Activated CD4-positive, alpha-beta T cell treated with anti-CD3 and anti-CD28 coated beads for 36 hours (primary cell): Measurements from ENCODE around the gene SRD5A1. TPM values are rescaled to one million over a fixed set of nuclear protein-coding genes. Genes with fewer than 3 reads are reported as not detected.

Experiments
- ATAC-seq: fragments of 200-7000 bp; cut with Tn5 transposase; one replicate; pipeline ENCODE4 v1.10.0; 2021; ENCODE audit warnings: mild to moderate bottlenecking, moderate library complexity
- CTCF ChIA-PET: fragments of 350-600 bp; sonication (Branson Sonifier 250); formaldehyde crosslinking; loops from one replicate; lab custom pipeline; 2021; ENCODE audit warnings: antibody characterized with exemption; lab: Charles Lee
- POLR2A ChIA-PET: fragments of 350-600 bp; sonication (Branson Sonifier 250); formaldehyde crosslinking; loops from one replicate; lab custom pipeline; 2021; ENCODE audit warnings: antibody characterized with exemption, inconsistent platforms; lab: Charles Lee
- DNase-seq: peaks from one replicate; pipeline ENCODE4 v3.0.0-alpha.2; 2020
- H3K27ac Mint-ChIP-seq: one replicate; pipeline ENCODE4 v1.8.0; 2021; ENCODE audit warnings: mixed read lengths
- H3K27me3 Mint-ChIP-seq: one replicate; pipeline ENCODE4 v1.8.0; 2021; ENCODE audit warnings: mixed read lengths
- H3K36me3 Mint-ChIP-seq: one replicate; pipeline ENCODE4 v1.8.0; 2021; ENCODE audit warnings: low read depth, mixed read lengths
- H3K4me1 Mint-ChIP-seq: one replicate; pipeline ENCODE4 v1.8.0; 2021; ENCODE audit warnings: mixed read lengths
- H3K4me3 Mint-ChIP-seq: one replicate; pipeline ENCODE4 v1.8.0; 2021; ENCODE audit warnings: mild to moderate bottlenecking, moderate library complexity, mixed read lengths
- H3K9me3 Mint-ChIP-seq: one replicate; pipeline ENCODE4 v1.8.0; 2021; ENCODE audit warnings: low read depth, mixed read lengths
- intact Hi-C, 2 experiments: fragments of 100-400 bp; cut with DNase I in 1 of 2; cut with micrococcal nuclease in 1 of 2; formaldehyde crosslinking; loops; one replicate each; pipeline versions ENCODE4 v1.14.2 to v1.15.1; 2022 to 2024; cut with DNase I, micrococcal nuclease
- total RNA-seq, 2 experiments: library from RNA; stranded (reverse); gene quantifications; one replicate each; pipeline ENCODE4 v1.2.3, GENCODE V29; 2021

The SRD5A1 gene
- total RNA-seq, 2 experiments from 2014 or later = 7.6 to 11.1 TPM

- ChIA-PET POLR2A (interaction anchor here (0.6 to 1.0 kb wide), 2 partner anchors 16 to 80 kb away, joined by 3 to 4 read pairs; partner anchors contain the start of gene SRD5A1), CTCF (interaction anchor here (0.6 kb wide), 1 partner anchor 38 kb away, joined by 3 read pairs; no protein-coding TSS in a partner anchor)
- Mint-ChIP-seq H3K4me3 (peak within 1 kb of the TSS; percentile 84), H3K9me3 (no peaks in the 10 kb centered on the region), H3K4me1 (peaks cover 38% of the 10 kb centered on the region), H3K36me3 (peaks cover 26% of the 10 kb centered on the region), H3K27ac (peak within 1 kb of the TSS; percentile 95), H3K27me3 (no peaks in the 10 kb centered on the region)
- ATAC-seq (peak; percentile 0), DNase-seq (peak; percentile 45)
- intact Hi-C loops = loop anchor here (1.0 to 10.0 kb wide), 10 partner anchors 24 to 1741 kb away; partner anchors contain the start of genes FASTKD3 (in 2 of the 2), ICE1 (in 2 of the 2), MED10 (in 2 of the 2) and MTRR (in 2 of the 2)
Observed at GRCh38 chr5:6713274-6714225, 80.3 kb downstream of the SRD5A1 start, which contains the start of gene TENT4A. Gene TENT4A, plus strand, starts transcription at chr5:6713432. Its CDS starts 552 bp downstream, at chr5:6713984.

- peaks cover 31% of the 10 kb centered on the region for H3K36me3 Mint-ChIP-seq
- H3K9me3 Mint-ChIP-seq = no peaks in the 10 kb centered on the region
- intact Hi-C loops = loop anchor here (5.0 to 10.0 kb wide), 4 partner anchors 1150 to 1740 kb away; partner anchors contain the start of genes FASTKD3 (in 2 of the 2), MTRR (in 2 of the 2) and ICE1 (in 1 of the 2)
- CTCF ChIA-PET = no interaction called here
- DNase-seq (peak; percentile 57), ATAC-seq (no peak)
- peak overlapping the region; percentile 85 for H3K27ac Mint-ChIP-seq
- H3K4me1 Mint-ChIP-seq = peaks cover 43% of the 10 kb centered on the region
- no peaks in the 10 kb centered on the region for H3K27me3 Mint-ChIP-seq
- POLR2A ChIA-PET = no interaction called here
- H3K4me3 Mint-ChIP-seq = peak overlapping the region; percentile 84
Observed at GRCh38 chr5:6714226-6715041, 81.2 kb downstream of the SRD5A1 start.

GRCh38 chr5:6715271-6715670 is 82.0 kb downstream of the SRD5A1 start:
- no peaks in the 10 kb centered on the region for H3K9me3 Mint-ChIP-seq
- peaks cover 31% of the 10 kb centered on the region for H3K36me3 Mint-ChIP-seq
- DNase-seq (no peak), ATAC-seq (no peak)
- H3K27ac Mint-ChIP-seq = peak overlapping the region; percentile 55
- H3K4me3 Mint-ChIP-seq = peak overlapping the region; percentile 84
- H3K27me3 Mint-ChIP-seq = no peaks in the 10 kb centered on the region
- peaks cover 51% of the 10 kb centered on the region for H3K4me1 Mint-ChIP-seq
- CTCF ChIA-PET = no interaction called here
- POLR2A ChIA-PET = no interaction called here
- intact Hi-C loops = loop anchor here (10.0 kb wide), 2 partner anchors 1150 to 1740 kb away; partner anchors contain the start of genes FASTKD3 (in 1 of the 2) and MTRR (in 1 of the 2)

GRCh38 chr5:6715758-6716628 is 82.8 kb downstream of the SRD5A1 start:
- ChIA-PET POLR2A (no interaction called here), CTCF (interaction anchor here (0.6 kb wide), 1 partner anchor 8 kb away, joined by 3 read pairs; no protein-coding TSS in a partner anchor)
- intact Hi-C loops = loop anchor here (2.0 to 10.0 kb wide), 3 partner anchors 15 to 1739 kb away; partner anchors contain the start of genes FASTKD3 (in 1 of the 2) and MTRR (in 1 of the 2)
- Mint-ChIP-seq H3K27ac (peak overlapping the region; percentile 8), H3K4me3 (peak overlapping the region; percentile 84), H3K4me1 (peaks cover 57% of the 10 kb centered on the region), H3K9me3 (no peaks in the 10 kb centered on the region), H3K36me3 (peaks cover 31% of the 10 kb centered on the region), H3K27me3 (no peaks in the 10 kb centered on the region)
- DNase-seq = no peak
- no peak for ATAC-seq

GRCh38 chr5:6716629-6717149 is 83.4 kb downstream of the SRD5A1 start:
- ChIA-PET CTCF (interaction anchor here (0.6 to 1.2 kb wide), 2 partner anchors 9 to 12 kb away, joined by 3 to 6 read pairs; no protein-coding TSS in a partner anchor), POLR2A (no interaction called here)
- peaks cover 58% of the 10 kb centered on the region for H3K4me1 Mint-ChIP-seq
- no peaks in the 10 kb centered on the region for H3K9me3 Mint-ChIP-seq
- intact Hi-C loops = loop anchor here (2.0 to 10.0 kb wide), 3 partner anchors 14 to 1738 kb away; partner anchors contain the start of genes FASTKD3 (in 1 of the 2) and MTRR (in 1 of the 2)
- DNase-seq (no peak), ATAC-seq (no peak)
- no peaks in the 10 kb centered on the region for H3K27me3 Mint-ChIP-seq
- H3K27ac Mint-ChIP-seq = peak overlapping the region; percentile 30
- H3K4me3 Mint-ChIP-seq = peak overlapping the region; percentile 84
- peaks cover 34% of the 10 kb centered on the region for H3K36me3 Mint-ChIP-seq

- POLR2A ChIA-PET = no interaction called here
- Mint-ChIP-seq H3K4me3 (no peak overlapping the region), H3K36me3 (peaks cover 37% of the 10 kb centered on the region), H3K9me3 (no peaks in the 10 kb centered on the region), H3K4me1 (peaks cover 58% of the 10 kb centered on the region), H3K27ac (no peak overlapping the region), H3K27me3 (no peaks in the 10 kb centered on the region)
- no peak for ATAC-seq
- CTCF ChIA-PET = interaction anchor here (1.2 kb wide), 1 partner anchor 12 kb away, joined by 6 read pairs; no protein-coding TSS in a partner anchor
- DNase-seq = no peak
- intact Hi-C loops = loop anchor here (2.0 to 10.0 kb wide), 3 partner anchors 14 to 1738 kb away; partner anchors contain the start of genes FASTKD3 (in 1 of the 2) and MTRR (in 1 of the 2)
Observed at GRCh38 chr5:6717247-6717646, 84.0 kb downstream of the SRD5A1 start.

- ATAC-seq = no peak
- Mint-ChIP-seq H3K27me3 (no peaks in the 10 kb centered on the region), H3K9me3 (no peaks in the 10 kb centered on the region), H3K4me3 (no peak overlapping the region), H3K27ac (no peak overlapping the region), H3K4me1 (peaks cover 61% of the 10 kb centered on the region), H3K36me3 (peaks cover 39% of the 10 kb centered on the region)
- POLR2A ChIA-PET = no interaction called here
- intact Hi-C loops = loop anchor here (2.0 to 10.0 kb wide), 3 partner anchors 13 to 1737 kb away; partner anchors contain the start of genes FASTKD3 (in 1 of the 2) and MTRR (in 1 of the 2)
- CTCF ChIA-PET = interaction anchor here (1.2 kb wide), 1 partner anchor 11 kb away, joined by 6 read pairs; no protein-coding TSS in a partner anchor
- no peak for DNase-seq
Observed at GRCh38 chr5:6717687-6718086, 84.4 kb downstream of the SRD5A1 start.

- no peak overlapping the region for H3K4me3 Mint-ChIP-seq
- ChIA-PET CTCF (no interaction called here), POLR2A (interaction anchor here (0.6 kb wide), 1 partner anchor 96 kb away, joined by 6 read pairs; no protein-coding TSS in a partner anchor)
- H3K4me1 Mint-ChIP-seq = peaks cover 65% of the 10 kb centered on the region
- H3K27me3 Mint-ChIP-seq = no peaks in the 10 kb centered on the region
- peaks cover 42% of the 10 kb centered on the region for H3K36me3 Mint-ChIP-seq
- DNase-seq = no peak
- intact Hi-C loops = loop anchor here (10.0 kb wide), 2 partner anchors 1147 to 1737 kb away; partner anchors contain the start of genes FASTKD3 (in 1 of the 2) and MTRR (in 1 of the 2)
- H3K9me3 Mint-ChIP-seq = no peaks in the 10 kb centered on the region
- no peak overlapping the region for H3K27ac Mint-ChIP-seq
- ATAC-seq = no peak
Observed at GRCh38 chr5:6718161-6718681, 85.0 kb downstream of the SRD5A1 start.

GRCh38 chr5:6718718-6719117 is 85.5 kb downstream of the SRD5A1 start:
- Mint-ChIP-seq H3K27ac (no peak overlapping the region), H3K36me3 (peaks cover 47% of the 10 kb centered on the region), H3K27me3 (no peaks in the 10 kb centered on the region), H3K4me1 (peaks cover 70% of the 10 kb centered on the region), H3K9me3 (no peaks in the 10 kb centered on the region), H3K4me3 (no peak overlapping the region)
- no peak for DNase-seq
- POLR2A ChIA-PET = interaction anchor here (0.6 kb wide), 1 partner anchor 97 kb away, joined by 6 read pairs; no protein-coding TSS in a partner anchor
- ATAC-seq = no peak
- CTCF ChIA-PET = no interaction called here
- intact Hi-C loops = loop anchor here (10.0 kb wide), 2 partner anchors 1146 to 1736 kb away; partner anchors contain the start of genes FASTKD3 (in 1 of the 2) and MTRR (in 1 of the 2)
